ENCODE measurements around the gene ATP9B.

The ATP9B gene, protein sequence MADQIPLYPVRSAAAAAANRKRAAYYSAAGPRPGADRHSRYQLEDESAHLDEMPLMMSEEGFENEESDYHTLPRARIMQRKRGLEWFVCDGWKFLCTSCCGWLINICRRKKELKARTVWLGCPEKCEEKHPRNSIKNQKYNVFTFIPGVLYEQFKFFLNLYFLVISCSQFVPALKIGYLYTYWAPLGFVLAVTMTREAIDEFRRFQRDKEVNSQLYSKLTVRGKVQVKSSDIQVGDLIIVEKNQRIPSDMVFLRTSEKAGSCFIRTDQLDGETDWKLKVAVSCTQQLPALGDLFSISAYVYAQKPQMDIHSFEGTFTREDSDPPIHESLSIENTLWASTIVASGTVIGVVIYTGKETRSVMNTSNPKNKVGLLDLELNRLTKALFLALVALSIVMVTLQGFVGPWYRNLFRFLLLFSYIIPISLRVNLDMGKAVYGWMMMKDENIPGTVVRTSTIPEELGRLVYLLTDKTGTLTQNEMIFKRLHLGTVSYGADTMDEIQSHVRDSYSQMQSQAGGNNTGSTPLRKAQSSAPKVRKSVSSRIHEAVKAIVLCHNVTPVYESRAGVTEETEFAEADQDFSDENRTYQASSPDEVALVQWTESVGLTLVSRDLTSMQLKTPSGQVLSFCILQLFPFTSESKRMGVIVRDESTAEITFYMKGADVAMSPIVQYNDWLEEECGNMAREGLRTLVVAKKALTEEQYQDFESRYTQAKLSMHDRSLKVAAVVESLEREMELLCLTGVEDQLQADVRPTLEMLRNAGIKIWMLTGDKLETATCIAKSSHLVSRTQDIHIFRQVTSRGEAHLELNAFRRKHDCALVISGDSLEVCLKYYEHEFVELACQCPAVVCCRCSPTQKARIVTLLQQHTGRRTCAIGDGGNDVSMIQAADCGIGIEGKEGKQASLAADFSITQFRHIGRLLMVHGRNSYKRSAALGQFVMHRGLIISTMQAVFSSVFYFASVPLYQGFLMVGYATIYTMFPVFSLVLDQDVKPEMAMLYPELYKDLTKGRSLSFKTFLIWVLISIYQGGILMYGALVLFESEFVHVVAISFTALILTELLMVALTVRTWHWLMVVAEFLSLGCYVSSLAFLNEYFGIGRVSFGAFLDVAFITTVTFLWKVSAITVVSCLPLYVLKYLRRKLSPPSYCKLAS

DNA sequence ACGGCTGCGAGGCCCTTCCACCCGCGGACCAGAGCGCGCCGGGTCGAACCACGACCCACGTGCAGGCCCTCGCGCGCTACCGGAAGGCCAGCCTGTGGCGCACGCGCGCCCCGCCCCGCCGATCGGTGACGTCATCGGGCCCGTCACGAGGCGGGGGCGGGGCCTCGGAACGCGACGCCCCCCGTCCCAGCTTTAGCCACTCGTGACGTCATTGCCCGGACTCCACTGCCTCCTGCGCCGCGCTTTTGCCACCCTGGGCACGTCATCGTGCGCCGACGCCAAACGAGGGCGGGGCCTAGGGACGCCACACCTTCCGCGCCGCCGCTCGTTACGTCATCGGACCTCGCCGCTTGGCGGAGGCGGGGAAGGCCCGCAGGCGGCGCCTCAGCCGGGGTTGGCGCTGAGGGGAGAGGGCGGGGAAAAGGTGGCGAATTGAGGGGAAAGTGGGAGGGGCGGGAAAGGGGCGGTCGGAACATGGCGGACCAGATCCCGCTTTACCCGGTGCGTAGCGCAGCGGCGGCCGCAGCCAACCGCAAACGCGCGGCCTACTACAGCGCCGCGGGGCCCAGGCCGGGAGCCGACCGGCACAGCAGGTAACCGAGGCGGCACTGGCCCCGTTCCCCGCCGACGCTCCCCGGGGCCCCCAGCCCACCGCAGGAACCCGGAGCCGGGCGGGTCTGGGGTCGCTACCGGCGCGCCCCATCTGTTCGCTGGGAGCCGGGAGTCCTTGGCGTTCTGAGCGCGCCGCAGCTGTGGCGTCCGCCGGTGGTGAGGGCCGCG is at the start of gene ATP9B:
ATP9B (plus strand) TSS at position 458 of the 780 bp plus-strand sequence; CDS start at position 475, 17 bp downstream.
- DNase-seq: peak; percentile 97

DNA sequence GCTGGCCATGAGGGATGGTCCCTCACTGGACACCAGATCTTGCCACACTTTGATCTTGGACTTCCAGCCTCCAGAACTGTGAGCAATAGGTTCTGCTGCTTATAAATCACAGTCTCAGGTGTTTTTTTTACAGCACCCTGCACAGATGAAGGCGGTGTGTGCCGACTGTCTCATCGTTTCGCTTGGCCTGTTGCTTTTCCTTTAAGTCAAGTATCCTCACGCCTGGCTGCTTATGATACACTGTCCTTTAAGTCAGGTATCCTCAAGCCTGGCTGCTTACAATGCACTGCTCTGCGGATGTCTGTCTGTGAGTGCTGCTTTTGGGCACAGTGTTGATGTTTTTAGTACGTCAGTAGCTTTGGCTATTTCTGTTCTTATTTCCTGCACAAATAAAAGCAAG is 49.3 kb upstream of the ATP9B start:
- DNase-seq: no peak

DNA sequence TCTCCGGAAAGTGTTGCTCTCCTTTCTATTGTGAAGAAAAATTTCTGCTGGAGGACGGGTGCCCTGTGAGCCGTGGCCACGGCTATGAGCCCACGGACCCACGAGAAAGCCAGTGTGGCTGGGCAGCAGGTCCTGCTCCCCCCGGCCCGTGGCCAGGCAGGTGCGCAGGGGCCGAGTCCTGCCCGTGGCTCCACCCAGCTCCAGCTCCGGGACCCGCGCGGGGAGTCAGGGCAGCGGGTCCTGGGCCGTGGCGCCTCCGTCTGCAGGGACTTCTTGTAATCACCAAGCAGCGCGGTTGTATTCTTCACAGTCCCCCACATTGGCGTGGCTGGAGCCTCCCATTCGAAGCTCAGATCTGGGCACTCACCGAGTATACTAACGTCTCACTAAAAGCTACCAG is 46.6 kb upstream of the ATP9B start:
- DNase-seq: no peak

DNA sequence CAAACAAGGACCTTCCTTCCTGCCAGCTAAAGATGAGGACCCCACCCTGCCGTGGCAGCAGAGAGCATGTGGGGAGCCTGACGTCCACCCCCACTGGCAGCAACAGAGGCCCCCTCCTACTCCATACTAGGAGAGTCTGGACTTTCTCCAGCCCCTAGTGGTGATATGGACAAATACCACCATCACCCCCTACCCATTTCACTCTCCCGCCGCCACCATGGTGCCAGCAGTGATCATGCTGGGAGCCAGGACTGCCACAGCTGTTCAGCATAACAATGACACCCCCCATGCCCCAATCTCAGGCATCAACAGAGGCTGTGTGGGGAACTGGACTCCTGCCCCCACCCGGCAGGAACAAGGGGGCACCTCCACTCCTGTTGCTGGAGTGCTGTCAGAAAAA is 42.7 kb upstream of the ATP9B start:
- DNase-seq: no peak

DNA sequence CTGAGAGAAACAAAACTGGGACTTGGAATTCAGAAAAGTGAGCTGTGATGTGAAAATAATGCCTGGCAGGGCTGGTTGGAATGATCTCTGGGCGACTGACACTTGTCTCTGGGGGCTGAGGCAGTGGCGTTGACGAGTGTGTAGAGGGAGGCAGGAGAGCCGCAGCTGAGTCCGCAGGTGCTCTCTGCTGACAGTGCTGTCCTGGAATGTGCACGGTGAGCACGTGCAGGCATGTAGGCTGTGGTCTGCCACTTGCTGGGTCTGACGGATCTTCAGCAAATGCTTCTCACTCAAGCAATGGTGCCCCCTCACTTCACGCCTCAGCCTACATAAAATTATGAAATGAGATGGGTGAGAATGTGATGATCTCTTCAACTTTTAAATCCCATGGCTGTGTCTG is 38.5 kb upstream of the ATP9B start:
- DNase-seq: no peak

DNA sequence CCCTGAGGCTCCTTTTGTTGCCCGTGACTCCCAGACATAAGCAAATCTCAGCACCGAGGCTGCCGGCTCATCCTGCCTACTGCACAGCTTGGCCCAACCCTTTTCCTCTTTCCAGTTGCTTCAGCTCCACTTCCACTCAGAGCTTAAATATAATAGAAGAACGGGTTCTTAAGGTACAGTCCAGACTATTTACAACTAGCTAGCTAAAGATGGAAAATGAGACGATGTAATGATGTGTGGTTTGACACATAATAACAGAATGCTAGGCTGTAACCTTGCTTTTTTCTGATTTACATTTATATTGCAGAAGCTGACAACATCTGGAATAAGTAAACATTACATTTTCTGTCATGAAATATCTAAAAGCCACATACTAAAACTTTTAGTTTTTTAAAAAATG is 26.9 kb upstream of the ATP9B start:
- DNase-seq: no peak

DNA sequence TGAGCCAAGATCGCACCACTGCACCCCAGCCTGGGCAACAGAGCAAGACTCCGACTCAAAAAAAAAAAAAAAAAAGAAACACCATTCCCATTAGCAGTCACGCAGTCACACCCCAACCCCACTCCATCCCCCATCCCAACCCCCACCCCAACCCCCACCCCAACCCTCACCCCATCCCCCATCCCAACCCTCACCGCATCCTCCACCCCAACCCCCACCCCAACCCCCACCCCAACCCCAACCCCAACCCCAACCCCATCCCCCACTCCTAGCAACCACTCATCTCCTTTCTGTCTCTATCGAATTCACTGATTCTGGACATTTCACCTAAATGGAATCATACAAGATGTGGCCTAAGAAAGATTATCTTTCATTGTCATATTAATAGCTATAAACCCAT is 25.9 kb upstream of the ATP9B start:
- DNase-seq: no peak

DNA sequence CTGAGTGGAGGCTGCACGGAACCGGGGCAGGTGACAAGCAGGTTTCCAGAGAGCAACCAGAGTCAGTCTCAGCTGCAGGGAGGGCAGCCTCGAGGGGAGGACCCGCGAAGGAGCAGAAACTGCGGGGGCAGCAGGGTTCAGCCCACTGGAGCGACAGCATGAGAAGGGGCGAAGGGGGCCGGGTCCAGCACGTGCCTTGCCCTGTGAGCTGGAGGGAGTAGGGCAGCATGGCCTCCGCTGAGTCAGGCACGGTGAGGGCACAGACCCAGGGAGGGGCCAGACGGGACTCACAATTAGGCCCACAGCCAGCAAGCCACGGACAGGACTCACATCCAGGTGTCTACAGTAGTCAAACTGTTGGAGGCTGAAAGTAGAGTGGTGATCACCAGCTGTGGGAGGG is 22.7 kb upstream of the ATP9B start:
- no peak for DNase-seq

DNA sequence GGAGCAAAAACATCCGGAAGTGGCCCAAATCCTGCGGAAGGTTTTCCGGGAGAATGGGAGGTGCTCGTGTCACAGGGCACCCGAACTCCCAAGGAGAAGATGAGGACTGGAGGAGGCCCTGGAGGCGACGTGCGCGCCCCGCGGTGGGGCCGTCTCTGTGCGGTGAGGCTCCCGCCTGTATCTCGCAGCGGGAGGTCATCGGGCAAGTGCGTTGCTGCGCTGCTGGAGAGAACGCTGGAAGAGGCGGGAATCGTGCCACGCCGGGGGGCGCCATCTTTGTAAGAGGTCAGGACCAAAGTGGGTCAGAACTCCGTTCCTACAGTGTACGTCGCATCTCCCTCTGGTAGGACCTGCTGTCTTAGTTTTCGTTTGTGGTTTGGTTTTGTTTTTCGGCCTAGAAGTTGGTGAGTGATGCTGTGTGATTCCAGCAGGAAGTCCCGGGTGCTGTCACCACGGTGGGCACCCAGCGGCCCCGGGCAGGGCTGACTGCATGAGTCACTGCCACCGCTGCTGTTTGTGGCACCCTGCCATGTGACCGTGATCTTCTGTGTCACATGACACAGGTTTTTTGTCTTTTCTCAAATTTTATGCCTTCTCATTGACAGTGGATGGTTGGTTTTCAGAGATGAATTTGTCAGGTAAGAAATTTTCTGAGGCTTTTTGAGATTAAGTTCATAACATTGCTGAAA is 21.5 kb upstream of the ATP9B start:
- DNase-seq: no peak

DNA sequence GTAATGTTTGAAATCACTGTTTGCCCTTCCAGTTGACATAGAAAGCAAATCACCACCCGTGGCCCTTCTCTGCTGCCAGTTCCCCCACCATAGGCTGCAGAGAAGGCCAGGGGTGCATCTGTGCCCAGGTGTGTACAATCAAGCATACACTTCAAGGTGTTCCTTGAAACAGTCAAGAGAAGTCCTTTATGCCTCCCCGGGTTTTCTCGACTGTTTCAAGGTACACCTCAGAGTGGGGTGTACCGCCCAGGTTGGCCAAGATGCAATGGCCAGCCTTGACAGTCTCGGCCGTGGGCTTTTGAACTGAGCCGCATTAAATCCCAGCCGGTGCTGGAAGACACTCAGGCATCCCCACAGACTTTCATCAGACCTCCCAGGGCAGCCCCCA is 21.0 kb upstream of the ATP9B start:
- no peak for DNase-seq

DNA sequence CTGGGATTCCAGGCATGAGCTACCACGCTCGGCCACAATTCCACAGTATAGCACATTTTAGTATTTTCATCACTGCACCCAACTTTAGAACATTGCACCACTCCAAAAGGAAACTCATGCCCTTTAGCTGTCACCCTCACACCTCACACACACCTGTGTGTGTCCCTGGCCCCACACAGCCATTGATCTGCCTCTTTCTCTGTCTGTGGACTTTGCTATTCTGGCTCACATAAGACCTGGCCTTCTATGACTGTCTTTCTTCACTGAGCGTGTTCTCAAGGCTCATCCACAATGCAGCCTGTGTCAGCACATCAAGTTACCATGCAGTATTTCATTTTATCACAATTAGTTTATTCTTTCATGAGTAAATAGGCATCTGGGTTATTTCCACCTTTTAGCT is 19.7 kb upstream of the ATP9B start:
- DNase-seq: no peak

DNA sequence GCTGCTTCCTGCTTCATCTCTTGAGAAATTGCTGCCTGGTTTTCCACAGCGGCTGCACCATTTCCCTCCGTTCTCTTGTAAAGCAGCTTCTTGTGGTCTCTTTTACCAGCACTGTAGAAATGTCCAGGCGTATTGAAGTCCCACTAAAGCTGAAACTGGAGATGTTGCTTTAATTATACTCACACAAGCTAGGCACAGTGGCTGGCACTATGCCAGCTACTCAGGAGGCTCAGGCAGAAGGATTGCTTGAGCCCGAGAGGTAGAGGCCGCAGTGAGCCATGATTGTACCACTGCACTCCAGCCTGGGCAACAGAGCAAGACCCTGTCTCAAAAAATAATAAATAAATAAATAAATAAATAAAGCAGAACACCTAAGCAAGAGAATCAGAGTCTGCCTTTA is 19.2 kb upstream of the ATP9B start:
- DNase-seq: no peak

DNA sequence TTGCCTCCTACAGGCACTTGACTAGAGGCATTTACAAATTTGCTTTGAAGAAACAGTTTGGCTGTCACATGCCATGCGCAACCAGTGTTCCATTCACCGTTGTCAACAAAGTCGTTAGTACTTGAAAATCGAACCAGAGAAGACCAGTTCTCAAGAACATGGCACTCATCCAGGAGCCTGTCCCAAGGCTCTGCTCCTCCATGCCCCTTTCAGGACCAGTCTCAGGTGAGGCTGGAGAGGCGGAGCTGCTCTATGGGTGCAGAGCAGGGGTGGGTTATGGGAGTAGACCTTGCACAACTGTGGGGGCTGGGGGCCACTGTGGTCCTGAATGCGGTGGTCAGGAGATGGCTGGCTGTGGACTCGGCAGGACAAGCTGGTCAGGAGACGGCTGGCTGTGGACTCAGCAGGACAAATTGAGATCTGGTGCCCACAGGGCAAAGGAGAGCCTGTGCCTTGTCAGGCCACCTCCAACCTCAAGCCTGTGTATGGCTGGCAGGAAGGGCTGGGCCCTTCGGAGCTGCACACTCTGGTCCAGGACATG is 12.3 kb upstream of the ATP9B start:
- no peak for DNase-seq

DNA sequence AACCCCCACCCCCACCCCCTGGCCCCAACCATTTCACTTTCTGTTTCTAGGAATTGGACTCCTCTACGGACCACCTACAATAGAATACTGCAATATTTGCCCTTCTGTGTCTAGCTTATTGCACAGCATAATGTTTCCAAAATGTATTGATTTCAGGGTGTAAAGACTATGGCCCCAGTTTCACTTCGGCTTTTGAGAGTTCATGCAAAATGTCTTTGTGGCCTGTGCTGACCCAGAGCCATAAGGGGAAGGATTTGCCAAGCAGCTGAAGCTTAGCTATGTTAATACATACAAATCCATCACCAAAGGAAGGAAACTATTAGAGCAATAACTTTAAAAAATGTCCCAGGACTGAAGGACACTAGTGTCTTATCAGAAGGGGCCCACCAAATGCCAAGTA is 11.2 kb upstream of the ATP9B start:
- DNase-seq: no peak

DNA sequence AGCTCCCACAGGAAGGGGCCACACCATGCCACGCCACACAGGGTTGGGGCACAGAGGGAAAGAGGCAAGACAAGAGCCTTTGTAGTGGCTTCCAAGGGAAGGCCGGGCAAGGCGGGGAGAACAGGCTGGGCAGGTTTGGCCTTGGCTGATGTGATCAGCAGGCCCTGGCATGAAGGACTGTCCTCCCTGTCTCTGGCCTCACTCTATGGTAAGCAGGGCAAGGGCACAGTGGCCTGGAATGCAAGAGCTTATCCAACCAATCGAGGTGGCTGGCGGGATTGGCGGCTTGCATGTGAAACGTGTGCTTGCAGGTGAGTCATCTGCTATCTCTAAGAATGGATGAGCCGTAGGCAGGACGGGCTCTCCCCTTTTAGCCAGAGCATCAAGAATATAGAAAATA is 6.4 kb upstream of the ATP9B start:
- DNase-seq: no peak

DNA sequence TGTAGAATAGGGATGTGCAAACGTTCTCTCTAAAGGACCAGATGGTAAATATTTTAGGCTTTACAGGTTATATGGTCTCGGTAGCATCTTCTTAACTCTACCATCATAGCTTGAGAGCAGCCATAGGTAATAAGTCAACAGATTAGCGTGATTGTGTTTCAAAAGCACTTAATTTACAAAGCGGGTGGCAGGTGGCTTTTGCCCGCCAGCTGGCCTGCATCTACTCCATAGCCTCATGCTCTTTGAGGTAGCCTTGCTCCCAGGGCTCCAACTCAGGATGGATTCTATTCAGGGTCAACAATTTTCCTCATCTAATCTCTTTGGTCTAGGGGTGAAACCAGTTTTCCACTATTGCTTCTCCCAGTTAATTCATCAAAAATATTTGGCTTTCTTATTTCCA is 5.0 kb upstream of the ATP9B start:
- DNase-seq: no peak

DNA sequence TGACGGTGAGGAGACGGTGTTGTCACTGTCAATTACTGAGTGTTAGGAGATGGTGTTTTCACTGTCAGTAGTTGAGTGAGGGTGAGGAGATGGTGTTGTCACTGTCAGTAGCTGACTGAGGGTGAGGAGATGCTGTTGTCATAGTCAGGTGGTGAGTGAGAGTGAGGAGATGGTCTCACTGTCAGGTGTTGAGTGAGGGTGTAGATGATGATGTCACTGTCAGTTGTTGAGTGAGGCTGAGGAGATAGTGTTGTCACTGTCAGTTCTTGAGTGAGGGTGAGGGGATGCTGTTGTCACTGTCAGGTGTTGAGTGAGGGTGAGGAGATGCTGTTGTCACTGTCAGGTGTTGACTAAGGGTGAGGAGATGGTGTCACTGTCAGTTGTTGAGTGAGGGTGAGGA is 3.4 kb upstream of the ATP9B start:
- no peak for DNase-seq

DNA sequence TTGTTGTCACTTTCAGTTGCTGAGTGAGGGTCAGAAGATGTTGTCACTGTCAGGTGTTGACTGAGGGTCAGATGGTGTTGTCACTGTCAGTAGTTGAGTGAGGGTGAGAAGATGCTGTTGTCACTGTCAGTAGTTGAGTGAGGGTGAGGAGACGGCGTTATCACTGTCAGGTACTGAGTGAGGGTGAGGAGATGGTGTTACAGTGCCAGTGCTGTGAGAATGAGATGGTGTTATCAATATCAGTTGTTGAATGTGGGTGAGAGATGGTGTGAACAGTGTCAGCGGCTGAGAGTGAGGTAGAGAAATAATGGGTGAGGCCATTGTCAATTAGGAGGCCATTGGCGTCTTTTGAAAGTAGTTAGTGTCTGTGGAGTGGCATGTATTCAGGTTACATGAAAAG is 1.6 kb upstream of the ATP9B start:
- no peak for DNase-seq

DNA sequence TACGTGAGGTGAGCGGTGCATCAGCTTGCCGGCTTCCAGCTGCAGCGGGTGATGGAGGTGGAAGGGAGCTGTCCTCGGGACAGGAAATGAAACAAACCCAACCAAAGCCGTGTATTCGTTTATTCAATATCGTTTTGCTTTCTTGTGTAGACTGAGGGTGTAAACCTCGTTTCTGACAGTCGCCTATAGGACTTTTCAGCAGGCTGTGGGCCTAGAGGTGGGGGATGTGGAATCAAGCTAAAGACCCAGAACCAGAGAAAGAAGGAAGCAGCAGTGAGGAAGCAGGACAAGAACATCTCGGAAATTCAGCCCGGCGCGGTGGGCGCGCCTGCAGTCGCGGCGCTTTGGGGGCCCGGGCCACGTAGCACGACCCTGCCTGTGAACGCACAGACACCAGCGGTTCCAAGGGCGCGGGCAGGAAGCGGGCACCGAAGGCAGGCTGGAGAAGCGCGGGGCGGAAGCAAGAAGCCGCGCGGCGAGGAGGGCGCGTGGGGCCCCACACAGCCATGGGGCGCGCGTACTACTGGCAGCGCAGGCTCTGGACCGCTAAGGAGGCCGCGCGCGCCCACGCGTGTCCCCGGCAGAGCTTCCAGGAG is 755 bp upstream of the ATP9B start:
- no peak for DNase-seq

DNA sequence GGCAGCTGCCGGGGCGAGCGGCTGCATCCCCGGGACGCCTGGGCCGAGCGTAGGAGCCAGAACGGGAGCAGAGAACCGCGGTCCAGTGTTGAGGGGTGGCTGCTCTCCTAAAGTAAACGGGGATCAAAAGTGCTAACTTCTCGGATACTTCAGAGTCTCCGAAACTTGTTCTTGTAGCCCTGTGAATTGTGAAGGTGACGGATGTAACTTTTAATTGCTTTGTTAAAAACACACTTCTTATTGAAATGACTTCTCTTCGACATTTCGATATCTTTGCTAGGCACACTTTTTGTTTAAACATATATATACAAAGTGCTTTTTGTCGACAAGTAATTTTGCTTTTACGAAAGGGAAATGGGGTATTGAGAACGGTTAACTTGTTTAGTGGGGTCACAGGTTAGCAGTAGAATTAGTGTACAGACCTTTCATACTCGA is 540 bp downstream of the ATP9B start:
- peak; percentile 58 for DNase-seq

DNA sequence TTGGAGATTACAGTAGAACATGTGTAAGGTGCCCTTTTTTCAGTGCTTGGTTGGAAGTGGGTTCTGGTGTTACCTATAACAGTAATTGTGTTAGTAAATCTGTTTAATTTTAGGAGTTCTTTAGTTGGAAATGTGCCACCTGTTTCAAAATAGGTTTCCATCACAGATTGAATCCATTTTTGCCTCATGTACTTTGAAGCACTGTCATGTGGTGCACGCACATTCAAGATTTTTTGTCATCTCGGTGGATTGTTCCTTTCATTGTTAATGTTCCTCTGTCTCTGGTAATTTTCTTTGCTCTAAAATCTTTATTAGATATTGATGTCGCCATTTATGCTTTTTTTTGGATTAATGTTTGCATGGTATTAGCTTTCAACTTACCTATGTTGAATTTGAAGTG is 1.3 kb downstream of the ATP9B start:
- DNase-seq: peak; percentile 15

DNA sequence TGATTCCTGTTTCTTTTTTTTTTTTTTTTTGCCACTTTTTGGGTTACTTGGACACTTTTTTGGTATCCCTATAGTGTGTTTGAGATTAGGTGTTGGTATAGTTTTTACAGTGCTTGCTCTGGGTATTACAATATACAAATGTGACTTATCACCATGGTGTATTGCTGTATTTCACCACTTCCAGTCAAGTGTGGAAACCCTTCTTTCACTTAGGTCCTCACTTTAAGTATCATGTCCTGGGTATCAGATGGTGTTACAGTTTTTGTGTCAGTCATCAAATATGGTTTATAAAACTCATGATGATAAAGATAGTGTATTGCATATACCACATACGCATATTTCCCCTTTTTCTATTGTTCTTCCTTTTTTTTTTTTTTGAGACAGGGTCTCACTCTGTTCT is 1.8 kb downstream of the ATP9B start:
- DNase-seq: peak; percentile 59
